ENCODE measurements around the gene UBAC2.

Gene UBAC2

DNA sequence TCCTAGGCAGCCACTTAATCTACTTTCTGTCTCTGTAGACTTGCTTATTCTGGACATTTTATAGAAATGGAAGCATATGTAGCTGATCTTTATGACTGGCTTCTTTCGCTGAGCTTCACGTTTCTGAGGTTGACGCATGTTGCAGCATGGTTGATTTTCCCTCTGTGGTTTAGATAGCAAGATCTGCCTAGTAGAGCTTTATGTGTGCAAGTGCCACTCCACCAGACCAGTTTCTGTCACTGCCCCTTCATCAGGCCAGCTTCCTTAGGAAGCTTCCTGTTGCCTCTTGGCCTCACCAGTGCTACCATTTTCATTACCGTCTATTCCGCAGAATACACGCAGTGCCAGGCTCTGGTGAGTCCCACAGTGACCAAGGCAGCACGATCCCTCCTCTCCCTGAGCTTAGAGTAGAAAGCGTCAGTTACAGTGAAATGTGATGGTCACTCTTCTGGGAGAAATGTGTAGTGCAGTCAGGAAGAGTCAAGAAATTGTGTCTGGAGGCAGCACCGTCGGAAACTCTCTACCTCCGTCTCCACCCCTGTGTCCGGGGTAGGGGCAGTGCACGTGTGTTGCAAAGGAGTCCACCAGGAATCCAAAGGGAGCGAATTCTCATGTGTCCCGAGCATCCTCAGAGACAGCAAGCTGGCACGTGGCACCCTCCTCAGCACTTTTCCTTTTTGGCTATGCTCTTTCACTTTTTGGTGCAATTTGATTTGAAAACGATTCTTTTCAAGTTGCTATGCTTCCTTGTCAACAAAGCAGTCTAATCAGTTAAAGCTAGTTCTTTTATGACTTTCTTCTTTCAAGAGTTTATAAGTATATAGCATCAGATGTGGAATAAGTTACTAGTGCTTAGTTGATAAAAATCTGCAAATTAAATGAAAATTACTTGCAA, 151.9 kb downstream of the UBAC2 start:
- ChIA-PET POLR2A (no interaction called here), CTCF (interaction anchor here (1.1 to 3.9 kb wide), 18 partner anchors 8 to 176 kb away, joined by 3 to 19 read pairs (median 5); no protein-coding TSS in a partner anchor)
- TF ChIP-seq, protein P1, sequence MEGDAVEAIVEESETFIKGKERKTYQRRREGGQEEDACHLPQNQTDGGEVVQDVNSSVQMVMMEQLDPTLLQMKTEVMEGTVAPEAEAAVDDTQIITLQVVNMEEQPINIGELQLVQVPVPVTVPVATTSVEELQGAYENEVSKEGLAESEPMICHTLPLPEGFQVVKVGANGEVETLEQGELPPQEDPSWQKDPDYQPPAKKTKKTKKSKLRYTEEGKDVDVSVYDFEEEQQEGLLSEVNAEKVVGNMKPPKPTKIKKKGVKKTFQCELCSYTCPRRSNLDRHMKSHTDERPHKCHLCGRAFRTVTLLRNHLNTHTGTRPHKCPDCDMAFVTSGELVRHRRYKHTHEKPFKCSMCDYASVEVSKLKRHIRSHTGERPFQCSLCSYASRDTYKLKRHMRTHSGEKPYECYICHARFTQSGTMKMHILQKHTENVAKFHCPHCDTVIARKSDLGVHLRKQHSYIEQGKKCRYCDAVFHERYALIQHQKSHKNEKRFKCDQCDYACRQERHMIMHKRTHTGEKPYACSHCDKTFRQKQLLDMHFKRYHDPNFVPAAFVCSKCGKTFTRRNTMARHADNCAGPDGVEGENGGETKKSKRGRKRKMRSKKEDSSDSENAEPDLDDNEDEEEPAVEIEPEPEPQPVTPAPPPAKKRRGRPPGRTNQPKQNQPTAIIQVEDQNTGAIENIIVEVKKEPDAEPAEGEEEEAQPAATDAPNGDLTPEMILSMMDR (IDR thresholded peaks at IDR 0.05; ENCODE audit: control extremely low read depth, extremely low read depth, low read depth, missing control alignments): no peak
- DNase-seq (ENCODE audit: extremely low spot score): no peak

DNA sequence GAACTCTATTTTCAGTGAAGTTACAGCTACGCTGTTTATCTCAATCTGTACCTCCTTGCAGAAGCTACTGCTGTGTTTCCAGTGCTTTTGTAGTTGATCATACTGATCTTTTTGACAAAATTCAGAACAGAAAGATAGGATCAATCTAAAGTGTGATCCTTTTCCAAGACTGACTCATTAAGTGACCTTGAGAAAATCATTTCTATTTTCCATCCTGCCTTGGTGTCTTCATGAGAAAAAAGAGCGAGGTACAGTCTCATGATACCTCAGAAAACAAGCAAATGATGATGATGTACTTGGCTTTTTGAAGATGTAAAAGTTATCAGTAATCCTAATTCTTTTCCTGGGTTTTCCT, 152.6 kb downstream of the UBAC2 start:
- CTCF ChIA-PET: interaction anchor here (1.0 to 3.9 kb wide), 16 partner anchors 9 to 177 kb away, joined by 3 to 19 read pairs (median 4); no protein-coding TSS in a partner anchor
- POLR2A ChIA-PET: no interaction called here
- TF ChIP-seq, protein P1 (IDR thresholded peaks at IDR 0.05; ENCODE audit: control extremely low read depth, extremely low read depth, low read depth, missing control alignments): no peak
- no peak for DNase-seq (ENCODE audit: extremely low spot score)

DNA sequence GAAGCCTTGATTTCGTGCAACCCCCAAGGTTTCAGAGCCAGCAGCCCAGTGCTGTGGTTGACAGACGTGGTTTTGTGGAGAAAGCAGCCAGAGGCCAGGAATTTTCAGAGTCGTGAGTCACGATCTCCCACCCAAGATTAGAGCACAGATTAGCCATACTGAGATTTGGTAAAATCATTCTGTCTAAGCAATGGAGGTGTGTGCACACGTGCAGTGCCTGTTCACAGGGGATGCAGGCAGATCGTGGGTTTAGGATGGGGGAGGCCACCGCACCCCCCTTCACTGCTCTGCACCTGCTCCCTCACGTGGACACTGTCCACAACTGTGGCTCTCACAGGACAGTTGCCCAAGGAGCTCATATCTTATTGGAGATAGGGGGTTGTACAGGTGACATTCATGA, 153.2 kb downstream of the UBAC2 start:
- CTCF ChIA-PET: interaction anchor here (0.6 to 3.9 kb wide), 19 partner anchors 10 to 177 kb away, joined by 3 to 19 read pairs (median 4); no protein-coding TSS in a partner anchor
- POLR2A ChIA-PET: interaction anchor here (0.6 to 1.2 kb wide), 3 partner anchors 12 to 85 kb away, joined by 3 to 5 read pairs (median 4); no protein-coding TSS in a partner anchor
- TF ChIP-seq, protein P1 (IDR thresholded peaks at IDR 0.05; ENCODE audit: control extremely low read depth, extremely low read depth, low read depth, missing control alignments): no peak
- no peak for DNase-seq (ENCODE audit: extremely low spot score)

DNA sequence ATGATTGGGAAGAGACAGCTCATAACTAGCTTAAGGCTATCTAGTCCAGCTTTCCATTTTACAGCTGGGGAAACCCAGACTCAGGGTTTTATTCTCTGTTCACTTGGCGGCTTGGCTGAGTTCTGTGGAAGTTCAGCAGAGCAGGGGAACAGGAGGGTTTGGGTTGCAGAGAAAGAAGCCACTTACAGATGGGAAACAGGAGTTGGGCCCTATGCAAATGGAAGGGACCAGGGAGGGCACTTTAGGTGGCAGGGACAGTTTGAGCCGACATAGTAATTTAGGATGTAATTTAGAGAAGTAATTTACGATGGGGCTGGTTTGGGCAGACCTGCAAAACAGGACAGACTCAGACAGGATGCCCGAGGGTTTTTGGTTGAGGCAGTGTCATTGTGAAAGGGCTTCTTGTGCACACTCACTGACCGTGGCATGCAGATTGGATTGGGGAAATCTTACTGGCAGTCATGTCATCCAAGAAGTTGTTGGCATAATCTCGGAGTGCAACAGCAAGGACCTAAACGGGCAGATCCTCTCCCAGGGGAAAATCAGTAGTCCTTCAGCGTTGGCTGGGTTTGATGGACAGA, 153.8 kb downstream of the UBAC2 start:
- no peak for DNase-seq (ENCODE audit: extremely low spot score)
- CTCF ChIA-PET: interaction anchor here (0.7 to 3.9 kb wide), 15 partner anchors 11 to 178 kb away, joined by 3 to 19 read pairs (median 4); no protein-coding TSS in a partner anchor
- TF ChIP-seq, protein P1 (IDR thresholded peaks at IDR 0.05; ENCODE audit: control extremely low read depth, extremely low read depth, low read depth, missing control alignments): no peak
- POLR2A ChIA-PET: interaction anchor here (0.6 to 1.2 kb wide), 3 partner anchors 12 to 86 kb away, joined by 3 to 5 read pairs (median 4); no protein-coding TSS in a partner anchor

DNA sequence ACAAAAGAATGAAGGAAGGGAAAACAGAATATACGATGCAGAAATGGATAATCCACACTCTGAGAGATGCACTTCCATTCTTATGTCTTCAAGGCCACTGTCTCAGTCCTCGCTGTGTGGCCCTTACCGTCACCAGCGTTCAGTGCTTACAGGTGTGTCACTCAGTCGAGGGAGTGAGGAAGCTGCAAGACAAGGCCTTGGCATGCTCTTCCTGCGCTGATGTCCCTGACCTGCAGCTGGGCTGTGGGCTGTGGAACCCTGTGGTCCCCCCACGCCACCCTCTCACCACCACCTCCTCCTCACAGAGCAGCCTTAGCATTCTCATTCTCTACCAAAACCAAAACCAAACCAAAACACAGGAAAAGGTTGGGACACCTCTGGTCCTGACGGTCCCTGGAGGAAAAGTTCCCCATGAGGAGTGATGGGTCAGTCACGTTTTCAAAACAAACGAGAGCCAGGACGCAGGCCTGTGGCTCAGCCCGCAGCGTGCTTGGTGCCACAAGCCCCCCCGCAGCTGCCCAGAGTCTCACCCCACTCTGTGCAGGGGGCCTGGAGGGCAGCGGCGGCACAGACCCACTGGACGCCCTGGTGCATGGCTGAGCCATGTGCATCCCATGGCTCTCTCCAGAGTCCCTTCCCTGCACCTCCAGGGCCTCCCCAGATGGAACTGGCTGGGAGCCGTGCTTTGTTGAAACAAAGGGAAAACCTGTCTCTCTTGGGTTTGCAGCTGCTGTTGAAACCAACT, 154.8 kb downstream of the UBAC2 start:
- TF ChIP-seq, protein P1 (IDR thresholded peaks at IDR 0.05; ENCODE audit: control extremely low read depth, extremely low read depth, low read depth, missing control alignments): no peak
- ChIA-PET POLR2A (interaction anchor here (0.5 kb wide), 2 partner anchors 63 to 94 kb away, joined by 3 to 4 read pairs; no protein-coding TSS in a partner anchor), CTCF (interaction anchor here (1.5 to 2.2 kb wide), 4 partner anchors 32 to 86 kb away, joined by 3 to 10 read pairs (median 6); no protein-coding TSS in a partner anchor)
- DNase-seq (ENCODE audit: extremely low spot score): no peak

DNA sequence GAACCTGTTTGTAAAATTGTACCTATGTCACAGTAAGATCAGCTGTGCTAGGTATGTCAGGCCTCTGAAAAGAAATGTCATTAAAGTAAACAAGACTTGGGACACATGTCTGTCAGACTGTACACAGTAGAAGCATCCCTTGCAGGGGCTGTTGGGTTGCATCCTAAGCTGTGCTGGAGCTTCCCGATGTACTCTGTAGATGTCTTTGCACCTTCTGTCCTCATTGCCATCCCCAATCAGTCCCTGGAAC, 155.3 kb downstream of the UBAC2 start:
- TF ChIP-seq, protein P1 (IDR thresholded peaks at IDR 0.05; ENCODE audit: control extremely low read depth, extremely low read depth, low read depth, missing control alignments): no peak
- ChIA-PET CTCF (interaction anchor here (1.0 to 2.2 kb wide), 7 partner anchors 8 to 90 kb away, joined by 3 to 10 read pairs (median 5); no protein-coding TSS in a partner anchor), POLR2A (interaction anchor here (0.5 to 1.0 kb wide), 3 partner anchors 8 to 93 kb away, joined by 3 to 4 read pairs (median 4); no protein-coding TSS in a partner anchor)

More for the DNA sequence above, 155.3 kb downstream of the UBAC2 start:
- DNase-seq (ENCODE audit: extremely low spot score): no peak
